GM23248 (cell line): ENCODE results near the gene CC2D2A.

Experiments used
- EZH2 ChIP-seq: fragments of 200-600 bp; sonication (generic); IDR thresholded peaks from 2 replicates; pipeline ENCODE4 v1.6.1; 2018; ENCODE audit warnings: antibody characterized with exemption, mild to moderate bottlenecking; ENCODE audit not compliant: insufficient read depth, poor library complexity, severe bottlenecking
- EZH2phosphoT487 ChIP-seq: fragments of 200-600 bp; sonication (generic); IDR thresholded peaks from 2 replicates; pipeline ENCODE4 v1.6.1; 2018; ENCODE audit warnings: antibody characterized with exemption, moderate library complexity, mild to moderate bottlenecking, low read depth; ENCODE audit not compliant: insufficient read depth

- no peak for TF ChIP-seq EZH2phosphoT487
- no peak for TF ChIP-seq EZH2
Measured at GRCh38 chr4:15551740-15552446, 82.2 kb downstream of the CC2D2A start.
